Vagina (tissue), 2 donors: ENCODE measurements around the gene MYOZ3. TPM values are rescaled to one million over a fixed set of nuclear protein-coding genes. Genes with fewer than 3 reads are reported as not detected.

Experiments
- DNase-seq, 2 donors: peaks; one replicate each; pipeline ENCODE4 v3.0.0-alpha.2; 2017; ENCODE audit errors: extremely low spot score in 2 of 2
- H3K27ac ChIP-seq: fragments of 200-600 bp; sonication (generic); one replicate; pipeline ENCODE4 v1.5.1; 2019
- H3K27me3 ChIP-seq: fragments of 200-600 bp; sonication (generic); one replicate; pipeline ENCODE4 v1.5.1; 2019
- H3K36me3 ChIP-seq, 2 donors: fragments of 200-600 bp; sonication (generic); one replicate each; pipeline ENCODE4 v1.5.1; 2017 to 2019
- H3K4me1 ChIP-seq: fragments of 200-600 bp; sonication (generic); one replicate; pipeline ENCODE4 v1.5.1; 2019
- H3K4me3 ChIP-seq, 2 donors: fragments of 200-600 bp; sonication (generic); 1 replicate in 1 of 2; 2 replicates in 1 of 2; pipeline ENCODE4 v1.5.1; 2016 to 2019
- H3K9me3 ChIP-seq: fragments of 200-600 bp; sonication (generic); one replicate; pipeline ENCODE4 v1.5.1; 2019
- POLR2A ChIP-seq, 2 donors: fragments of 450-650 bp; IDR thresholded peaks; one replicate each; pipeline ENCODE4 v1.6.1; 2017; ENCODE audit warnings: antibody characterized with exemption in 2 of 2, mild to moderate bottlenecking in 2 of 2, moderate library complexity in 2 of 2
- POLR2AphosphoS5 ChIP-seq, 2 donors: sonication (generic); formaldehyde crosslinking; IDR thresholded peaks; one replicate each; pipeline ENCODE4 v1.9.0; 2017; ENCODE audit warnings: antibody characterized with exemption in 2 of 2, mild to moderate bottlenecking in 2 of 2, low read depth in 1 of 2; ENCODE audit not compliant: insufficient read depth in 1 of 2
- intact Hi-C: fragments of 100-400 bp; cut with DNase I; formaldehyde crosslinking; loops from one replicate; pipeline ENCODE4 v1.15.1; 2023
- total RNA-seq: library from RNA; depleted of rRNA; stranded (reverse); fragments of >200 nt; gene quantifications from one replicate; pipeline ENCODE4 v1.2.3, GENCODE V29; 2016
- TF ChIP-seq, protein P1 (sequence below), 3 experiments: fragments of 450-650 bp in 2 of 3; fragments of 200-600 bp in 1 of 3; sonication (generic) in 1 of 3; IDR thresholded peaks; one replicate each; pipeline ENCODE4 v1.5.1; 2017 to 2019; ENCODE audit warnings: antibody characterized with exemption in 3 of 3, mild to moderate bottlenecking in 2 of 3, moderate library complexity in 2 of 3

MYOZ3 gene
- total RNA-seq, 1 donor from 2014 or later: not detected

DNA sequence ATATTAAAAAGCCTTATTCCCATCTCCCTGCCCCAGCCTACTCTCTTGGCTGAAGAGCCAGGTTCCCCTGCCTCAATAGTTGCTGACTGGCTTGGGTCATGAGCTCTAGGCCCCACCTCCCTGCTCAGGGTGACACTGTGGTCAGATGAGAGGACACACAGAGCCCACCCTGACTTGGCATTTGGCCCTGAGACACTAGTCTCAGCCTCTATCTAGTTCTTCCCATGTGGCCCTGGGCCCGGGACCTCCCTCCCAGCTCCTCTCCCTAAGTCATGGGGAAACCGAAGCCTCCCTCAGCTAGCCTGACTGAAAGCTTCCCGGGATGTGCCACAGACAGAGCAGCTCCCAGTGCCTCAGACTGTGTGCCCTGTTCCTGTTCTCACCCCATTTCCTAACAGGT is 5.8 kb upstream of the MYOZ3 start:
- H3K27me3 ChIP-seq: no peaks in the 10 kb centered on the region
- peaks cover 33% of the 10 kb centered on the region for H3K4me1 ChIP-seq
- TF ChIP-seq, protein P1, sequence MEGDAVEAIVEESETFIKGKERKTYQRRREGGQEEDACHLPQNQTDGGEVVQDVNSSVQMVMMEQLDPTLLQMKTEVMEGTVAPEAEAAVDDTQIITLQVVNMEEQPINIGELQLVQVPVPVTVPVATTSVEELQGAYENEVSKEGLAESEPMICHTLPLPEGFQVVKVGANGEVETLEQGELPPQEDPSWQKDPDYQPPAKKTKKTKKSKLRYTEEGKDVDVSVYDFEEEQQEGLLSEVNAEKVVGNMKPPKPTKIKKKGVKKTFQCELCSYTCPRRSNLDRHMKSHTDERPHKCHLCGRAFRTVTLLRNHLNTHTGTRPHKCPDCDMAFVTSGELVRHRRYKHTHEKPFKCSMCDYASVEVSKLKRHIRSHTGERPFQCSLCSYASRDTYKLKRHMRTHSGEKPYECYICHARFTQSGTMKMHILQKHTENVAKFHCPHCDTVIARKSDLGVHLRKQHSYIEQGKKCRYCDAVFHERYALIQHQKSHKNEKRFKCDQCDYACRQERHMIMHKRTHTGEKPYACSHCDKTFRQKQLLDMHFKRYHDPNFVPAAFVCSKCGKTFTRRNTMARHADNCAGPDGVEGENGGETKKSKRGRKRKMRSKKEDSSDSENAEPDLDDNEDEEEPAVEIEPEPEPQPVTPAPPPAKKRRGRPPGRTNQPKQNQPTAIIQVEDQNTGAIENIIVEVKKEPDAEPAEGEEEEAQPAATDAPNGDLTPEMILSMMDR (IDR thresholded peaks at IDR 0.05): no peak
- no peak for TF ChIP-seq POLR2AphosphoS5 (IDR thresholded peaks at IDR 0.05; ENCODE audit: insufficient read depth in 1 of 2, low read depth in 1 of 2)
- TF ChIP-seq POLR2A (IDR thresholded peaks at IDR 0.05): no peak
- DNase-seq: no peak
- peak overlapping the region; percentile 13 for H3K27ac ChIP-seq
- intact Hi-C loops: loop anchor here (5.0 kb wide), 1 partner anchor 93 kb away; no protein-coding TSS in a partner anchor
- H3K36me3 ChIP-seq: no peaks in the 10 kb centered on the region
- no peak overlapping the region for H3K4me3 ChIP-seq
- no peaks in the 10 kb centered on the region for H3K9me3 ChIP-seq

DNA sequence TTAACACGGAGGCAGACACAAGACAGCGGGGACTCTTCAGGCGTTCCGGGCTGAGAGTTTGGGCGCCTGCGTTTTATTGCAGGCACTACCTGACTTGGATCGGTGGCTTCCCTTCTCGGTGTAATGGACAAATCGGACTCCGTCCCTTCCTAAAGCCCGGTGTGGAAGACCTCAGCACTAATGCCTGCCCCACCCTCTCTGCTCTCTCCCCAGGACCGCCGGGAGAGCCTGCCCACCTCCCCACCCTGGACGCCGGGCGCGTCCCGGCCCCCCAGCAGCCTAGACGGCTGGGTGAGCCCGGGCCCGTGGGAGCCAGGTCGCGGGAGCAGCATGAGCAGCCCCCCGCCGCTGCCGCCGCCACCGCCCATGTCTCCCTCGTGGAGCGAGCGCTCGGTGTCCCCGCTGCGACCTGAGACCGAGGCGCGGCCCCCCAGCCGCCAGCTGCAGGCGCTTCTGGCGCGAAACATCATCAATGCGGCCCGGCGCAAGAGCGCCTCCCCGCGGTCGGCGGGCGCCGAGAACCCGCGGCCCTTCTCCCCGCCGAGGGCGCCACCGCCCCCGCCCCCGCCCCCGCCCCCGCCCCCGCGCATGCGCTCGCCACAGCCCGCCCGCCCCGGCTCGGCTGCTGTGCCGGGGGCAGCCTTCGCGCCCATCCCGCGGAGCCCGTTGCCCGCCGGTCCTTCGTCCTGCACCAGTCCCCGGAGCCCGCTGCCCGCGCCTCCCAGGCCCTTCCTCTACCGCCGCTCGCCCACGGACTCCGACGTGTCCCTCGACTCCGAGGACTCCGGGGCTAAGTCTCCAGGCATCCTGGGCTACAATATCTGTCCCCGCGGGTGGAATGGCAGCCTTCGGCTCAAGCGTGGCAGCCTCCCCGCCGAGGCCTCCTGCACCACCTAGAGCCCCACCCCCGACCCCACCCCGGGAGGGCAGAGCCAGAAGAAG is 4.6 kb upstream of the MYOZ3 start:
- intact Hi-C loops: loop anchor here (2.0 to 5.0 kb wide), 2 partner anchors 66 to 94 kb away; no protein-coding TSS in a partner anchor
- Histone ChIP-seq H3K4me1 (peaks cover 33% of the 10 kb centered on the region), H3K9me3 (no peaks in the 10 kb centered on the region), H3K36me3 (no peaks in the 10 kb centered on the region), H3K4me3 (peak overlapping the region; percentile 57 to 72), H3K27ac (peak overlapping the region; percentile 85), H3K27me3 (no peaks in the 10 kb centered on the region)
- DNase-seq: no peak
- TF ChIP-seq POLR2AphosphoS5 (IDR thresholded peaks at IDR 0.05; ENCODE audit: insufficient read depth in 1 of 2, low read depth in 1 of 2) (peak in 1 of 2 donors; percentile 55), POLR2A (IDR thresholded peaks at IDR 0.05) (no peak)
- TF ChIP-seq, protein P1 (IDR thresholded peaks at IDR 0.05): peak in 2 of 3 experiments; percentile 60 to 82

DNA sequence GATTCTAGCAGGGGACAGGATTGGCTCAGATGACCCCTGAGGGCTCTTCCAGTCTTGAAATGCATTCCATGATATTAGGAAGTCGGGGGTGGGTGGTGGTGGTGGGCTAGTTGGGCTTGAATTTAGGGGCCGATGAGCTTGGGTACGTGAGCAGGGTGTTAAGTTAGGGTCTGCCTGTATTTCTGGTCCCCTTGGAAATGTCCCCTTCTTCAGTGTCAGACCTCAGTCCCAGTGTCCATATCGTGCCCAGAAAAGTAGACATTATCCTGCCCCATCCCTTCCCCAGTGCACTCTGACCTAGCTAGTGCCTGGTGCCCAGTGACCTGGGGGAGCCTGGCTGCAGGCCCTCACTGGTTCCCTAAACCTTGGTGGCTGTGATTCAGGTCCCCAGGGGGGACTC is 2.9 kb upstream of the MYOZ3 start:
- no peak for TF ChIP-seq POLR2A (IDR thresholded peaks at IDR 0.05)
- TF ChIP-seq POLR2AphosphoS5 (IDR thresholded peaks at IDR 0.05; ENCODE audit: insufficient read depth in 1 of 2, low read depth in 1 of 2): no peak
- TF ChIP-seq, protein P1 (IDR thresholded peaks at IDR 0.05): no peak
- H3K4me1 ChIP-seq: peaks cover 28% of the 10 kb centered on the region
- intact Hi-C loops: loop anchor here (5.0 kb wide), 1 partner anchor 96 kb away; no protein-coding TSS in a partner anchor
- H3K36me3 ChIP-seq: no peaks in the 10 kb centered on the region
- no peaks in the 10 kb centered on the region for H3K27me3 ChIP-seq
- DNase-seq: no peak
- no peak overlapping the region for H3K4me3 ChIP-seq
- no peaks in the 10 kb centered on the region for H3K9me3 ChIP-seq
- H3K27ac ChIP-seq: no peak overlapping the region

DNA sequence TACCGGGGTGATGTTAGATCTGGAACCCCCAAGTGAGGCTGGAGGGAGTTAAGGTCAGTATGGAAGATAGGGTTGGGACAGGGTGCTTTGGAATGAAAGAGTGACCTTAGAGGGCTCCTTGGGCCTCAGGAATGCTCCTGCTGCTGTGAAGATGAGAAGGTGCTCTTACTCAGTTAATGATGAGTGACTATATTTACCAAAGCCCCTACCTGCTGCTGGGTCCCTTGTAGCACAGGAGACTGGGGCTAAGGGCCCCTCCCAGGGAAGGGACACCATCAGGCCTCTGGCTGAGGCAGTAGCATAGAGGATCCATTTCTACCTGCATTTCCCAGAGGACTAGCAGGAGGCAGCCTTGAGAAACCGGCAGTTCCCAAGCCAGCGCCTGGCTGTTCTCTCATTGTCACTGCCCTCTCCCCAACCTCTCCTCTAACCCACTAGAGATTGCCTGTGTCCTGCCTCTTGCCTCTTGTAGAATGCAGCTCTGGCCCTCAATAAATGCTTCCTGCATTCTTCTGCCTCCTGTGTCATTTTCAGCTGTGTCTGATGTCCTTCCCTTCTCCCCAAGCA is 2.3 kb upstream of the MYOZ3 start:
- peaks cover 21% of the 10 kb centered on the region for H3K4me1 ChIP-seq
- intact Hi-C loops: loop anchor here (5.0 kb wide), 1 partner anchor 96 kb away; no protein-coding TSS in a partner anchor
- no peak overlapping the region for H3K4me3 ChIP-seq
- no peaks in the 10 kb centered on the region for H3K27me3 ChIP-seq
- no peak overlapping the region for H3K27ac ChIP-seq
- TF ChIP-seq POLR2A (IDR thresholded peaks at IDR 0.05) (no peak), POLR2AphosphoS5 (IDR thresholded peaks at IDR 0.05; ENCODE audit: insufficient read depth in 1 of 2, low read depth in 1 of 2) (no peak)
- TF ChIP-seq, protein P1 (IDR thresholded peaks at IDR 0.05): no peak
- H3K9me3 ChIP-seq: no peaks in the 10 kb centered on the region
- no peaks in the 10 kb centered on the region for H3K36me3 ChIP-seq
- no peak for DNase-seq
